ENCODE results near the gene LRRC25.
"Not testable (repeated sequence)": the region's sequence is repeated elsewhere in the genome, so short reads cannot be mapped to it uniquely, and the experiment has no call there.

The LRRC25 gene

GRCh38 chr19:18385359-18385674, 12.1 kb downstream of the LRRC25 start:
- H3K27ac ChIP-seq: peak overlapping the region; percentile 51

GRCh38 chr19:18384775-18385174, 12.6 kb downstream of the LRRC25 start:
- no peak for TF ChIP-seq CTCF (conservative IDR thresholded peaks at IDR 0.05)
- peak overlapping the region; percentile 51; the same call in 1 of the 2 replicates for H3K27ac ChIP-seq

More at GRCh38 chr19:18385359-18385674, 12.1 kb downstream of the LRRC25 start:
- TF ChIP-seq CTCF (conservative IDR thresholded peaks at IDR 0.05): no peak

- H3K27ac ChIP-seq: not testable (repeated sequence)
Measured at GRCh38 chr19:18383622-18384021, 13.8 kb downstream of the LRRC25 start.

- H3K27ac ChIP-seq: peak overlapping the region; percentile 93
Measured at GRCh38 chr19:18380843-18381242, 16.6 kb downstream of the LRRC25 start.

GRCh38 chr19:18379803-18380747, 17.3 kb downstream of the LRRC25 start:
- TF ChIP-seq CTCF (conservative IDR thresholded peaks at IDR 0.05): no peak
- H3K27ac ChIP-seq: peak overlapping the region; percentile 93

More at GRCh38 chr19:18380843-18381242, 16.6 kb downstream of the LRRC25 start:
- no peak for TF ChIP-seq CTCF (conservative IDR thresholded peaks at IDR 0.05)

- TF ChIP-seq CTCF (conservative IDR thresholded peaks at IDR 0.05): no peak
- H3K27ac ChIP-seq: peak overlapping the region; percentile 93
Measured at GRCh38 chr19:18377026-18377425, 20.4 kb downstream of the LRRC25 start.

GRCh38 chr19:18373892-18374629, 23.4 kb downstream of the LRRC25 start:
- H3K27ac ChIP-seq: peak overlapping the region; percentile 93
- TF ChIP-seq CTCF (conservative IDR thresholded peaks at IDR 0.05): no peak
